ENCODE data around the gene KLHL26.
A peak's percentile ranks its signal among the peaks of the same experiment; 100 is the strongest.

KLHL26 gene

GRCh38 chr19:18697680-18698079 is 60.9 kb downstream of the KLHL26 start:
- DNase-seq = peak; percentile 78

GRCh38 chr19:18698321-18699167 is 61.7 kb downstream of the KLHL26 start:
- DNase-seq = no peak

GRCh38 chr19:18699403-18700054 is 62.7 kb downstream of the KLHL26 start:
- DNase-seq = no peak

GRCh38 chr19:18700501-18701249 is 63.8 kb downstream of the KLHL26 start:
- DNase-seq = peak; percentile 90

GRCh38 chr19:18701250-18701608 is 64.4 kb downstream of the KLHL26 start:
- no peak for DNase-seq

- no peak for DNase-seq
Measured at GRCh38 chr19:18704054-18704453, 67.2 kb downstream of the KLHL26 start.

- DNase-seq = no peak
Measured at GRCh38 chr19:18704971-18705370, 68.1 kb downstream of the KLHL26 start.

GRCh38 chr19:18708452-18709231 is 71.8 kb downstream of the KLHL26 start:
- DNase-seq = peak; percentile 76

- no peak for DNase-seq
Measured at GRCh38 chr19:18709546-18709945, 72.7 kb downstream of the KLHL26 start.

GRCh38 chr19:18710186-18710585 is 73.4 kb downstream of the KLHL26 start:
- no peak for DNase-seq

GRCh38 chr19:18710996-18711751 is 74.3 kb downstream of the KLHL26 start:
- no peak for DNase-seq

- no peak for DNase-seq
Measured at GRCh38 chr19:18711893-18712292, 75.1 kb downstream of the KLHL26 start.

GRCh38 chr19:18712981-18713380 is 76.2 kb downstream of the KLHL26 start:
- DNase-seq = no peak

- no peak for DNase-seq
Measured at GRCh38 chr19:18713550-18714117, 76.8 kb downstream of the KLHL26 start.

- DNase-seq = no peak
Measured at GRCh38 chr19:18715416-18715815, 78.6 kb downstream of the KLHL26 start.

GRCh38 chr19:18716857-18717256 is 80.0 kb downstream of the KLHL26 start:
- no peak for DNase-seq

GRCh38 chr19:18717601-18718000 is 80.8 kb downstream of the KLHL26 start:
- DNase-seq = no peak

GRCh38 chr19:18718015-18718526 is 81.2 kb downstream of the KLHL26 start:
- DNase-seq = no peak

- no peak for DNase-seq
Measured at GRCh38 chr19:18718846-18719458, 82.1 kb downstream of the KLHL26 start.

- DNase-seq = no peak
Measured at GRCh38 chr19:18719541-18719940, 82.7 kb downstream of the KLHL26 start.
